K562 (cell line): ENCODE data around the gene APOBEC3A. TPM values are rescaled to one million over a fixed set of nuclear protein-coding genes. Genes with fewer than 3 reads are reported as not detected.

Experiments used
- BRCA1 ChIP-seq, 2 experiments: fragments of 450-650 bp in 1 of 2; sonication (generic) in 1 of 2; formaldehyde crosslinking in 1 of 2; IDR thresholded peaks; 2 replicates each; pipeline versions ENCODE4 v1.5.0 to v1.6.1; 2017 to 2020; ENCODE audit warnings: mild to moderate bottlenecking in 1 of 2, missing genetic modification reagents in 1 of 2
- CBX2 ChIP-seq: fragments of 200-600 bp; sonication (generic); IDR thresholded peaks from one replicate; pipeline ENCODE4 v1.6.1; 2012; ENCODE audit warnings: mild to moderate bottlenecking, low read length, inconsistent platforms; ENCODE audit not compliant: insufficient read depth, poor library complexity, severe bottlenecking
- CREM ChIP-seq: IDR thresholded peaks from 2 replicates; pipeline ENCODE4 v1.6.1; 2014; ENCODE audit warnings: antibody characterized with exemption, low read depth
- CTCF ChIP-seq, 3 experiments: IDR thresholded peaks in 2 of 3; conservative IDR thresholded peaks in 1 of 3; 2 replicates each; pipeline ENCODE4 v1.5.1; 2011 to 2012; ENCODE audit warnings: low read length in 3 of 3, mild to moderate bottlenecking in 3 of 3, control low read depth in 2 of 3, improper control_type of control experiment in 1 of 3, inconsistent platforms in 1 of 3, low read depth in 1 of 3, mixed read lengths in 1 of 3, moderate library complexity in 1 of 3; ENCODE audit not compliant: insufficient read depth in 2 of 3
- DNMT1 ChIP-seq: fragments of 450-650 bp; IDR thresholded peaks from 2 replicates; pipeline ENCODE4 v1.6.1; 2016; ENCODE audit warnings: antibody characterized with exemption, mild to moderate bottlenecking
- E2F6 ChIP-seq, 2 experiments: IDR thresholded peaks; 2 replicates each; pipeline ENCODE4 v1.6.1; 2011; ENCODE audit warnings: borderline replicate concordance in 1 of 2, control low read depth in 1 of 2, low read depth in 1 of 2, low read length in 1 of 2, mild to moderate bottlenecking in 1 of 2, mixed read lengths in 1 of 2, moderate library complexity in 1 of 2; ENCODE audit not compliant: insufficient read depth in 1 of 2, insufficient read length in 1 of 2, poor library complexity in 1 of 2, severe bottlenecking in 1 of 2; ENCODE audit errors: extremely low read depth in 1 of 2
- FOXK1 ChIP-seq: sonication (generic); formaldehyde crosslinking; IDR thresholded peaks from 2 replicates; pipeline ENCODE4 v1.8.0; 2022; ENCODE audit warnings: missing genetic modification reagents, mild to moderate bottlenecking, borderline replicate concordance
- KDM5B ChIP-seq: fragments of 200-600 bp; sonication (generic); IDR thresholded peaks from 2 replicates; pipeline ENCODE4 v1.6.1; 2012; ENCODE audit warnings: low read depth, mild to moderate bottlenecking, moderate library complexity, low read length, control low read depth, inconsistent platforms; ENCODE audit not compliant: insufficient replicate concordance
- MITF ChIP-seq: IDR thresholded peaks from 2 replicates; pipeline ENCODE4 v1.6.1; 2014; ENCODE audit warnings: antibody characterized with exemption
- RAD21 ChIP-seq, 2 experiments: fragments of 250-450 bp in 1 of 2; fragments of 450-650 bp in 1 of 2; sonication (Bioruptor Pico) in 1 of 2; formaldehyde crosslinking in 1 of 2; IDR thresholded peaks in 1 of 2; conservative IDR thresholded peaks in 1 of 2; 2 replicates each; pipeline versions ENCODE4 v1.4.0 to v1.8.0; 2020 to 2022; ENCODE audit warnings: mild to moderate bottlenecking in 2 of 2, moderate library complexity in 1 of 2
- ZNF232 ChIP-seq: sonication (generic); formaldehyde crosslinking; IDR thresholded peaks from 2 replicates; pipeline ENCODE4 v1.8.0; 2022; ENCODE audit warnings: mild to moderate bottlenecking, missing genetic modification reagents
- polyA plus RNA-seq, 8 experiments: library from polyadenylated mRNA; depleted of rRNA in 4 of 8; stranded (reverse) in 5 of 8; unstranded in 3 of 8; fragments of >200 nt; fragmentation: Nextera tagmentation in 2 of 8; fragmentation: Illumina TruSeq in 1 of 8; extraction: Ambion mirVana in 2 of 8; extraction: Trizol in 1 of 8; gene quantifications; 2 replicates each; pipeline versions ENCODE4 v1.2.1 to v1.2.3, GENCODE V29; 2011 to 2014; ENCODE audit warnings: inconsistent platforms in 1 of 8, missing spikeins in 1 of 8
- total RNA-seq, 7 experiments: library from RNA; depleted of rRNA in 6 of 7; stranded (reverse); fragments of >200 nt in 6 of 7; fragmentation: Illumina TruSeq in 2 of 7; extraction: Trizol in 2 of 7; gene quantifications; 2 replicates each; pipeline versions ENCODE4 v1.2.1 to v1.2.3, GENCODE V29; 2011 to 2021; ENCODE audit warnings: low replicate concordance in 1 of 7
- TF ChIP-seq, protein P1 (sequence below): sonication (generic); formaldehyde crosslinking; IDR thresholded peaks from 2 replicates; pipeline ENCODE4 v1.8.0; 2022; ENCODE audit warnings: mild to moderate bottlenecking, low read depth, missing genetic modification reagents
- TF ChIP-seq, protein P2 (sequence below): sonication (generic); formaldehyde crosslinking; IDR thresholded peaks from 2 replicates; pipeline ENCODE4 v1.8.0; 2022; ENCODE audit warnings: mild to moderate bottlenecking, missing genetic modification reagents

The APOBEC3A gene
- total and polyA plus RNA-seq, 9 of the 15 experiments (the other 6 are each of a cell fraction or from before 2014, with no cell fraction given) = 0.04 TPM; not detected in 8

- TF ChIP-seq CTCF (IDR thresholded peaks at IDR 0.05 in 2 of 3, conservative IDR thresholded peaks at IDR 0.05 in 1 of 3; ENCODE audit: insufficient read depth in 2 of 3, low read depth in 1 of 3, low read length in 3 of 3) = peak; percentile 71 to 78 (median 74)
- TF ChIP-seq RAD21 (CRISPR knock-in tag; conservative IDR thresholded peaks at IDR 0.05 in 1 of 2, IDR thresholded peaks at IDR 0.05 in 1 of 2) = peak; percentile 25 to 65
- TF ChIP-seq FOXK1 (CRISPR knock-in tag) = 0 out of 2 replicates have a peak, but pooled peaks have one; percentile 49
- TF ChIP-seq E2F6 (IDR thresholded peaks at IDR 0.05; ENCODE audit: borderline replicate concordance in 1 of 2, extremely low read depth in 1 of 2, insufficient read depth in 1 of 2, insufficient read length in 1 of 2, low read depth in 1 of 2, low read length in 1 of 2, poor library complexity in 1 of 2, severe bottlenecking in 1 of 2) = peak in 1 of 2 experiments; percentile 25
- TF ChIP-seq, protein P1, sequence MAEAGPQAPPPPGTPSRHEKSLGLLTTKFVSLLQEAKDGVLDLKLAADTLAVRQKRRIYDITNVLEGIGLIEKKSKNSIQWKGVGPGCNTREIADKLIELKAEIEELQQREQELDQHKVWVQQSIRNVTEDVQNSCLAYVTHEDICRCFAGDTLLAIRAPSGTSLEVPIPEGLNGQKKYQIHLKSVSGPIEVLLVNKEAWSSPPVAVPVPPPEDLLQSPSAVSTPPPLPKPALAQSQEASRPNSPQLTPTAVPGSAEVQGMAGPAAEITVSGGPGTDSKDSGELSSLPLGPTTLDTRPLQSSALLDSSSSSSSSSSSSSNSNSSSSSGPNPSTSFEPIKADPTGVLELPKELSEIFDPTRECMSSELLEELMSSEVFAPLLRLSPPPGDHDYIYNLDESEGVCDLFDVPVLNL (CRISPR knock-in tag) = no peak
- TF ChIP-seq DNMT1 = no peak
- TF ChIP-seq, protein P2, sequence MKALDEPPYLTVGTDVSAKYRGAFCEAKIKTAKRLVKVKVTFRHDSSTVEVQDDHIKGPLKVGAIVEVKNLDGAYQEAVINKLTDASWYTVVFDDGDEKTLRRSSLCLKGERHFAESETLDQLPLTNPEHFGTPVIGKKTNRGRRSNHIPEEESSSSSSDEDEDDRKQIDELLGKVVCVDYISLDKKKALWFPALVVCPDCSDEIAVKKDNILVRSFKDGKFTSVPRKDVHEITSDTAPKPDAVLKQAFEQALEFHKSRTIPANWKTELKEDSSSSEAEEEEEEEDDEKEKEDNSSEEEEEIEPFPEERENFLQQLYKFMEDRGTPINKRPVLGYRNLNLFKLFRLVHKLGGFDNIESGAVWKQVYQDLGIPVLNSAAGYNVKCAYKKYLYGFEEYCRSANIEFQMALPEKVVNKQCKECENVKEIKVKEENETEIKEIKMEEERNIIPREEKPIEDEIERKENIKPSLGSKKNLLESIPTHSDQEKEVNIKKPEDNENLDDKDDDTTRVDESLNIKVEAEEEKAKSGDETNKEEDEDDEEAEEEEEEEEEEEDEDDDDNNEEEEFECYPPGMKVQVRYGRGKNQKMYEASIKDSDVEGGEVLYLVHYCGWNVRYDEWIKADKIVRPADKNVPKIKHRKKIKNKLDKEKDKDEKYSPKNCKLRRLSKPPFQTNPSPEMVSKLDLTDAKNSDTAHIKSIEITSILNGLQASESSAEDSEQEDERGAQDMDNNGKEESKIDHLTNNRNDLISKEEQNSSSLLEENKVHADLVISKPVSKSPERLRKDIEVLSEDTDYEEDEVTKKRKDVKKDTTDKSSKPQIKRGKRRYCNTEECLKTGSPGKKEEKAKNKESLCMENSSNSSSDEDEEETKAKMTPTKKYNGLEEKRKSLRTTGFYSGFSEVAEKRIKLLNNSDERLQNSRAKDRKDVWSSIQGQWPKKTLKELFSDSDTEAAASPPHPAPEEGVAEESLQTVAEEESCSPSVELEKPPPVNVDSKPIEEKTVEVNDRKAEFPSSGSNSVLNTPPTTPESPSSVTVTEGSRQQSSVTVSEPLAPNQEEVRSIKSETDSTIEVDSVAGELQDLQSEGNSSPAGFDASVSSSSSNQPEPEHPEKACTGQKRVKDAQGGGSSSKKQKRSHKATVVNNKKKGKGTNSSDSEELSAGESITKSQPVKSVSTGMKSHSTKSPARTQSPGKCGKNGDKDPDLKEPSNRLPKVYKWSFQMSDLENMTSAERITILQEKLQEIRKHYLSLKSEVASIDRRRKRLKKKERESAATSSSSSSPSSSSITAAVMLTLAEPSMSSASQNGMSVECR (CRISPR knock-in tag) = no peak
- TF ChIP-seq BRCA1 (IDR thresholded peaks at IDR 0.05) = no peak
- no peak for TF ChIP-seq BRCA1 (CRISPR knock-in tag; IDR thresholded peaks at IDR 0.05)
- no peak for TF ChIP-seq ZNF232 (CRISPR knock-in tag)
- TF ChIP-seq CBX2 = no peak
- TF ChIP-seq CREM = peak; percentile 37; the same call in 1 of the 2 replicates
- no peak for TF ChIP-seq MITF
- no peak for TF ChIP-seq KDM5B
Observed at GRCh38 chr22:38973289-38974169, 16.1 kb downstream of the APOBEC3A start (continued).
